Esophagus muscularis mucosa (tissue), 3 donors: ENCODE measurements around the gene STUM.

Source experiments
- POLR2A ChIP-seq: fragments of 450-650 bp; IDR thresholded peaks from one replicate; pipeline ENCODE4 v1.6.1; 2017; ENCODE audit warnings: antibody characterized with exemption, moderate library complexity, mild to moderate bottlenecking, low read depth
- POLR2AphosphoS5 ChIP-seq, 2 donors: sonication (generic); formaldehyde crosslinking; IDR thresholded peaks; one replicate each; pipeline ENCODE4 v1.6.1; 2017; ENCODE audit warnings: antibody characterized with exemption in 2 of 2
- TF ChIP-seq, protein P1 (sequence below), 3 experiments: fragments of 200-600 bp in 2 of 3; fragments of 450-650 bp in 1 of 3; sonication (generic) in 2 of 3; IDR thresholded peaks; one replicate each; pipeline ENCODE4 v1.5.1; 2017 to 2019; ENCODE audit warnings: antibody characterized with exemption in 3 of 3, mild to moderate bottlenecking in 2 of 3, moderate library complexity in 1 of 3

DNA sequence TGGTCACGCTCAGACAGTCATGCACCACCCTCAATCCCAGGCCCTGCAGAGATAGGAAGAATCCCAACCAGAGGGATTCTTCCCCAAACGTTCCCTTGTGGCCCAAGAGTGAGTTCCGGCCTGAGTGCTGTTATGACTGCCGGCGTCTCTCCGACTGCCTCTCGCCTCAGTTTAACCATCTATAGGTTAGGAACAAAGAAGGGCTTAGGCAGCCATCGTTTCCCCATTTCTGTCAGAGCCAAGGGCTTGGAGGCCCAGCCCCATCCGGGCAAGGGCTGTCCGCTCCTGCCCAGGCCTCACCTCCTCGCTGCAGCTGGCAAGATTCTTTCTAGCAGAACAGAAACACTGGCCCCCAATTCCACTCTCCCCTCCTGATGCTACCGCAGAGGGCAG lies 58.7 kb downstream of the STUM start:
- TF ChIP-seq POLR2A = no peak
- TF ChIP-seq POLR2AphosphoS5 (IDR thresholded peaks at IDR 0.05) = no peak
- TF ChIP-seq, protein P1, sequence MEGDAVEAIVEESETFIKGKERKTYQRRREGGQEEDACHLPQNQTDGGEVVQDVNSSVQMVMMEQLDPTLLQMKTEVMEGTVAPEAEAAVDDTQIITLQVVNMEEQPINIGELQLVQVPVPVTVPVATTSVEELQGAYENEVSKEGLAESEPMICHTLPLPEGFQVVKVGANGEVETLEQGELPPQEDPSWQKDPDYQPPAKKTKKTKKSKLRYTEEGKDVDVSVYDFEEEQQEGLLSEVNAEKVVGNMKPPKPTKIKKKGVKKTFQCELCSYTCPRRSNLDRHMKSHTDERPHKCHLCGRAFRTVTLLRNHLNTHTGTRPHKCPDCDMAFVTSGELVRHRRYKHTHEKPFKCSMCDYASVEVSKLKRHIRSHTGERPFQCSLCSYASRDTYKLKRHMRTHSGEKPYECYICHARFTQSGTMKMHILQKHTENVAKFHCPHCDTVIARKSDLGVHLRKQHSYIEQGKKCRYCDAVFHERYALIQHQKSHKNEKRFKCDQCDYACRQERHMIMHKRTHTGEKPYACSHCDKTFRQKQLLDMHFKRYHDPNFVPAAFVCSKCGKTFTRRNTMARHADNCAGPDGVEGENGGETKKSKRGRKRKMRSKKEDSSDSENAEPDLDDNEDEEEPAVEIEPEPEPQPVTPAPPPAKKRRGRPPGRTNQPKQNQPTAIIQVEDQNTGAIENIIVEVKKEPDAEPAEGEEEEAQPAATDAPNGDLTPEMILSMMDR (IDR thresholded peaks at IDR 0.05) = no peak
